Measurements from ENCODE around the gene BABAM2. TPM values are rescaled to one million over a fixed set of nuclear protein-coding genes. Genes with fewer than 3 reads are reported as not detected.
"Not testable (repeated sequence)": the region's sequence is repeated elsewhere in the genome, so short reads cannot be mapped to it uniquely, and the experiment has no call there.

Gene BABAM2
- total RNA-seq, 4 donors from 2014 or later, result 23.7 to 41.1 (median 27.9) TPM

GRCh38 chr2:28332696-28333095, 442.2 kb downstream of the BABAM2 start:
- no peaks in the 10 kb centered on the region for H3K9me3 ChIP-seq
- 93% methylated on average over 7 of the region's 8 CpGs for WGBS
- H3K4me1 ChIP-seq, result peaks cover 49% of the 10 kb centered on the region
- no peak overlapping the region for H3K4me3 ChIP-seq
- TF ChIP-seq POLR2AphosphoS5 (IDR thresholded peaks at IDR 0.05) (no peak), EP300 (IDR thresholded peaks at IDR 0.05) (no peak), POLR2A (IDR thresholded peaks at IDR 0.05) (no peak), CTCF (IDR thresholded peaks at IDR 0.05) (no peak)
- H3K36me3 ChIP-seq, result no peaks in the 10 kb centered on the region
- H3K27me3 ChIP-seq, result no peaks in the 10 kb centered on the region
- no peak overlapping the region for H3K27ac ChIP-seq
- no peak for DNase-seq (ENCODE audit: low spot score in 2 of 2)

GRCh38 chr2:28333606-28334526, 443.3 kb downstream of the BABAM2 start:
- Histone ChIP-seq H3K36me3 (no peaks in the 10 kb centered on the region), H3K4me1 (peaks cover 49% of the 10 kb centered on the region), H3K9me3 (no peaks in the 10 kb centered on the region), H3K27me3 (no peaks in the 10 kb centered on the region), H3K4me3 (no peak overlapping the region), H3K27ac (no peak overlapping the region)
- 36% methylated on average over 12 of the region's 15 CpGs for WGBS
- DNase-seq (ENCODE audit: low spot score in 2 of 2), result no peak
- TF ChIP-seq POLR2A (IDR thresholded peaks at IDR 0.05) (no peak), EP300 (IDR thresholded peaks at IDR 0.05) (no peak), CTCF (IDR thresholded peaks at IDR 0.05) (no peak), POLR2AphosphoS5 (IDR thresholded peaks at IDR 0.05) (no peak)

GRCh38 chr2:28334527-28334894, 444.0 kb downstream of the BABAM2 start:
- H3K27ac ChIP-seq, result no peak overlapping the region
- WGBS, result 87% methylated on average over 2 of the region's 8 CpGs
- H3K4me1 ChIP-seq, result peaks cover 52% of the 10 kb centered on the region
- H3K27me3 ChIP-seq, result no peaks in the 10 kb centered on the region
- no peak overlapping the region for H3K4me3 ChIP-seq
- H3K9me3 ChIP-seq, result no peaks in the 10 kb centered on the region
- no peak for DNase-seq (ENCODE audit: low spot score in 2 of 2)
- H3K36me3 ChIP-seq, result no peaks in the 10 kb centered on the region
- TF ChIP-seq POLR2AphosphoS5 (IDR thresholded peaks at IDR 0.05), result no peak
- TF ChIP-seq POLR2A (IDR thresholded peaks at IDR 0.05), result no peak
- no peak for TF ChIP-seq EP300 (IDR thresholded peaks at IDR 0.05)
- no peak for TF ChIP-seq CTCF (IDR thresholded peaks at IDR 0.05)

GRCh38 chr2:28335265-28335664, 444.7 kb downstream of the BABAM2 start:
- H3K36me3 ChIP-seq; H3K4me3 ChIP-seq; H3K27ac ChIP-seq; DNase-seq (ENCODE audit: low spot score in 2 of 2); H3K27me3 ChIP-seq; H3K9me3 ChIP-seq: not testable (repeated sequence)
- H3K4me1 ChIP-seq, result peaks cover 58% of the 10 kb centered on the region
- WGBS, result 94% methylated on average over 11 of the region's 11 CpGs

- peak in 1 of 2 donors; percentile 48 for DNase-seq (ENCODE audit: low spot score in 2 of 2)
- Histone ChIP-seq H3K36me3 (no peaks in the 10 kb centered on the region), H3K4me3 (no peak overlapping the region), H3K27me3 (no peaks in the 10 kb centered on the region), H3K4me1 (peaks cover 60% of the 10 kb centered on the region), H3K27ac (no peak overlapping the region), H3K9me3 (no peaks in the 10 kb centered on the region)
- TF ChIP-seq POLR2A (IDR thresholded peaks at IDR 0.05) (no peak), POLR2AphosphoS5 (IDR thresholded peaks at IDR 0.05) (no peak), EP300 (IDR thresholded peaks at IDR 0.05) (no peak), CTCF (IDR thresholded peaks at IDR 0.05) (no peak)
- WGBS, result 88% methylated on average over 6 of the region's 6 CpGs
These were observed 445.1 kb downstream of the BABAM2 start for GRCh38 chr2:28335666-28336065.
